ENCODE results near the gene CLIC6. TPM values are rescaled to one million over a fixed set of nuclear protein-coding genes. Genes with fewer than 3 reads are reported as not detected.
A peak's percentile ranks its signal among the peaks of the same experiment; 100 is the strongest.
"Not testable (repeated sequence)": the region's sequence is repeated elsewhere in the genome, so short reads cannot be mapped to it uniquely, and the experiment has no call there.

CLIC6 gene
- total RNA-seq, 1 donor from 2014 or later: 0.60 TPM

GRCh38 chr21:34693192-34693810, 24.5 kb downstream of the CLIC6 start:
- ATAC-seq: peak; percentile 12

- no peak for ATAC-seq
These were observed 26.6 kb downstream of the CLIC6 start for GRCh38 chr21:34695434-34695833.

GRCh38 chr21:34696121-34696520, 27.3 kb downstream of the CLIC6 start:
- ATAC-seq: no peak

- no peak for ATAC-seq
These were observed 29.0 kb downstream of the CLIC6 start for GRCh38 chr21:34697826-34698225.

- ATAC-seq: no peak
These were observed 29.6 kb downstream of the CLIC6 start for GRCh38 chr21:34698270-34699015.

DNA sequence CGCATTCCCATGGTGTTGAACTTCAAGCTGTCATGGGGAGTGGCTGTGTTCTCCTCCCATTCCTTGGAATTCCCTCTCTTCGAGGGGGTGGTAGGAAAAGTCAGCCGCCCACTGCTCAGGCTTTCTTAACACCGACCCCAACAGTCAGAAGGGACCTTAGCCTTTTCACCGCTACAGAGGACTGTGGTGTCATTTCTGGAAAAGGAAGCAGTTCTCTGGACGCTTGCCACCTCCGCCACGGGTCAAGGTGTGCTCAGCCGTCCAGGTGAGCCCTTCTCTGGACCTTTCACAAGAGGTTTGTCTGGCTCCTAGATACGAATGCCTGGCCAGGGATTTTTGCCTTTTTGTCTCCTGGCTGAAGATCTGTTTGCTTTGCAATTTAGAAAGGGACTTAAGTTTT, 31.8 kb downstream of the CLIC6 start:
- no peak for ATAC-seq

GRCh38 chr21:34701726-34702125, 32.9 kb downstream of the CLIC6 start:
- ATAC-seq: no peak

- no peak for ATAC-seq
These were observed 33.8 kb downstream of the CLIC6 start for GRCh38 chr21:34702341-34703170.

- no peak for ATAC-seq
These were observed 34.8 kb downstream of the CLIC6 start for GRCh38 chr21:34703571-34703970.

- ATAC-seq: no peak
These were observed 35.3 kb downstream of the CLIC6 start for GRCh38 chr21:34704119-34704518.

GRCh38 chr21:34705011-34705410, 36.2 kb downstream of the CLIC6 start:
- ATAC-seq: peak; percentile 65

DNA sequence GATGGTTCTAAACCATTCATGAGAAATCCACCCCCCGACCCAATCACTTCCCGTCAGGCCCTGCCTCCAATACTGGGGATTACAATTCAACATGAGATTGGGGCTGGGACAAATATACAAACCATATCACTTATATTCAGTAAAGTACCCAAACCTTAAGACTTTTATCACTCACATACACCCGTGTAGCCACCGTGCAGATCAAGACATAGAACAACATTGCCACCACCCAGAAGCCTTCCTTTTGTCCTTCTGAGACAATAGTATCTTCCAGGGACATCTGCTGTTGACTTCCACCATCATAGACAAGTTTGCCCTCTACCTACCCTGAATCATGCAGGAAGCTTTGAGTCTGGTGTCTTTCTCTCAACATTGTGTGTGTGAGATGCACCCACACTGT, 37.5 kb downstream of the CLIC6 start:
- no peak for ATAC-seq

DNA sequence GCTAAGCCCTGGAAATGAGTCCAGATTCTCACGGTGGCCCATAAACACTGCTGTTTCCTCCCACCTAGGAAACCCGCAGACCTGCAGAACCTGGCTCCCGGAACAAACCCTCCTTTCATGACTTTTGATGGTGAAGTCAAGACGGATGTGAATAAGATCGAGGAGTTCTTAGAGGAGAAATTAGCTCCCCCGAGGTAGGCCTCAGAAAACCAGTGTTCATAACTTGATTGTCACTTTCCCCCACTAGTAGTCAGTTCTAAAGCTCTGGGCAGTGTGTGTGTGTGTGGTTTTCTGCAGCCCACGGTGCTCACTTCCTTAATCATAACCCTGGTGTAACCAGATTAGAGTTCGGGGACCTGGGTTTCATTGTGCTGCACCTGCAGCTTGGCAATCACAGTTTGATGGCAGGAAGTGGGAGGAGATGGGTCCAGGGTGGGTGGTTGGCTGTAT, 39.1 kb downstream of the CLIC6 start:
- no peak for ATAC-seq

DNA sequence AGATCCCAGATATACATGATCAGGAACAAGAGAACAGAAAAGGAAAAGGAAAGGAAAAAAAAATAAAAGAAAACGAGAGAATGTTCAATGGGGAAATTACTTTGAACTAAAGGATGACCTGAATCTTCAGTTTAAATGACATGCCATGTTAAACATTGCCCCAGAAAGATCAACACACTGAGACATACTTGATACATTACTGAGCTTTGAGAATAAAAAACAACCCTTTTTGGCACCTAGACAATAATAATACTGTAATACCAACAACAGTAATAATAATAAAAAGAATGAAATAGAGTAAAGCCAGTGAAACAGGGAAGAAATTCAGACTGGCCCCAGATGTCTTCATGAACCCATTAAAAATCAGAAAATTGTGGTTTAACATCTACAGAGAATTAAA, 44.8 kb downstream of the CLIC6 start:
- no peak for ATAC-seq

- no peak for ATAC-seq
These were observed 46.7 kb downstream of the CLIC6 start for GRCh38 chr21:34715518-34715917.

DNA sequence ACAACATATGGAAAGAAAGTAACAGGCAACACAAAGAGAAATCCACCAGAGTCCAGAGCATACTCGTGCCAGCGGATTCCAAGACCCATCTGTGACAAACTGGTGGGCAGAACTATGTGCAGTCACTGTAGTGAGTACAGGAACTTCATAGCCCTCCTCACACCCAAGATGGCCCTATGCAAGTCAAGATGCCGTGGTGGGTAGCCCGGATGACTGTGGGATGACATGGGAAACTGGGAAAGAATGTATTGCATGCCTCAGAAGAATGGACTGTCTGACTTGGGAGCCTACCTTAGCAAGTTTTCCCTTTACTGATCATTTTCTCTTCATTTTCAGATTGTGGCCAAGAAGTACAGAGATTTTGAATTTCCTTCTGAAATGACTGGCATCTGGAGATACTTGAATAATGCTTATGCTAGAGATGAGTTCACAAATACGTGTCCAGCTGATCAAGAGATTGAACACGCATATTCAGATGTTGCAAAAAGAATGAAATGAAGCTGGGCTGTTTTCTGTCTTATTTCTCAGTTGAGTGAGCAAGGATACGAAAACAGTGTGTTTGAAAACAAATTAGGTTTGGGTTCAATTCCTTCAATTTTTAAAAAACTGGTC, 47.3 kb downstream of the CLIC6 start:
- no peak for ATAC-seq

- not testable (repeated sequence) for ATAC-seq
These were observed 49.7 kb downstream of the CLIC6 start for GRCh38 chr21:34718529-34718928.

- peak; percentile 24 for ATAC-seq
These were observed 54.0 kb downstream of the CLIC6 start for GRCh38 chr21:34722684-34723300.

DNA sequence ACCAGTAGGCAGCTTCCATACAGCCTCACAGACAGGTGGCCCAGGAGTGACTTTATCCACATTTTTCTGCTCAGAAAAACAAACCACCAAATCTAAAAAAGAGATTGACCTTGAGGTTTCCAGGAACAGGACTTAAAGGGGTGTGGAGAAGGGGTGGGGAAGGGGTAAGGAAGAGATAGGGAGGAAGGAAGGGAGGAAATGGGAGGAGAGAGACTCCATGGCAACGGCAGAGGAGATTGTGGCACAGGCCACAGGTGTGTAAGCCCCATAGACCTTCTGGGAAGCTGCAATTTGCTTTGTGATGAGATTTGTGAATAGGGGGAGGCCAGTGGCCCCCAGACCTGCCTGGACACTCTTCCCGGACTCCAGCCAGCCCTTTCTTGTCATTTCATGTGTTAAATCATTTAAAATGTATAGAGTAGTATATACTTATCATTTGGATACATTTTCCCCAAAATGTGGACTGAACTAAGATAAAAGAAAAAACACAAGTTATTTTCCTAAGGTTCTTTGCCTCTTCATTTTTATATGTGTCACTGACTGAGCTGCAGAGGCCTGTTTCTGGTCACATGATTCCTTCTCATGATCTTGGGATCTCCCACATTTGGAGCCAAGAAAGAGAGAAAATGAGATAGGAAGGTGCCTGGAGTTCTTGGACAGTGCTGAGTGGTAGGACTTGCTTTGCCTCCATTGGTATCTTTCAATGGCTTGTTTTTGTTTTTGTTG, 55.5 kb downstream of the CLIC6 start:
- ATAC-seq: no peak

DNA sequence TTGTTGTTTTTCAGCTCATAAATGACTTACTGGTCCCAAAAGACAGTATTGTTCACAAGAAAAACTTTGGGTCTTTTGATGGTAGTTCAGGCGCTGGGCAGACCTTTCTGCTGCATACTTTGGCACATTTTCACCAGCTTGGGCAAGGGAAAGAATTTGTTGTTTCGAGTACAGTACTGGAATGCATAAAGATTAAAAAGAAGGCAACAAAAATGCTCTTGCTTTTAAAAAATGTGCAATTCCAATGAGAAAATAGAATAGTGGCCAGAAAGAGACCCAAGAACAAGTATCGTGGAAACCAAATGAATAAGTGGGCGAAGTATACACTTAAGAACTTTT, 56.0 kb downstream of the CLIC6 start:
- no peak for ATAC-seq

DNA sequence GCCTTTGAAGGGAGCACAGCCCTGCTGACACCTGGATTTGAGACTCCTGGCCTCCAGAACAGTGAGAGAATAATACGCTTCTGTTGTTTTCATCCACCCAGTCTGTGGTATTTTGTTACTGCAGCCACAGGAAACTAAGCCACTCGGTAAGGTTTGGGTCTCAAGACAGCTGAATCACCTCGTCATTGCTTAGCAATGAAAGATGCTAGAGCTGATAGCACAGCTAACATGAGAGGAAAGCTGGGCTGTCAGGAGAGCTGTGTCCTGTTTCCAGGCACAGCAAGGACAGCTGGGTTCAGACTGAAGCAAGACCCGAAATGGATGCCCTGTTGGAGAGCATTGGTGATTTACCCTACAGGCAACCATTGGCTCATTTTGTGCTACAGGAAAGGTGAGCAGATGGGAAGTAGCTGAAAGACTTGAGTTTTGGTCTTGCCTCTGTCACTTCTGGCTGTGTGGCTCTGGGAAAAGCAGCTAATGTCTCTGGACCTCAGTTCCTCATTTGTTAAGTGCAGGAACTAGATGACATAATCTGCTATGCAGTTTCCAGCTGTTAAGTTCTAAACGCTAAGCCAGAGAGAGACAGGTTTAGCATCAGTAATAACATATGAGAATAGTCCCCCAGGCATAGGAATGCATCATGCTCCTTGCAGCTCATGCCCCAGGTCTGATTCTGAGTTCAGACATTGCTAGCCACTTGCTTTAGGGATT, 58.0 kb downstream of the CLIC6 start:
- ATAC-seq: no peak

Data from esophagus mucosa (tissue), 1 donor.